Gastrocnemius medialis (tissue), 4 donors: ENCODE data around the gene UPF3A. TPM values are rescaled to one million over a fixed set of nuclear protein-coding genes. Genes with fewer than 3 reads are reported as not detected.

Source experiments
- ATAC-seq, 2 donors: fragments of 150-250 bp; one replicate each; pipeline ENCODE4 v1.9.1; 2016
- DNase-seq, 2 donors: peaks; one replicate each; pipeline ENCODE4 v3.0.0-alpha.2; 2019
- H3K27ac ChIP-seq, 4 donors: fragments of 200-600 bp; sonication (generic); 1 replicate in 1 of 4; 2 replicates in 3 of 4; pipeline ENCODE4 v1.5.1; 2016 to 2018; ENCODE audit warnings: mild to moderate bottlenecking in 2 of 4, moderate library complexity in 1 of 4
- H3K27me3 ChIP-seq, 3 donors: fragments of 200-600 bp; sonication (generic) in 2 of 3; 1 replicate in 1 of 3; 2 replicates in 2 of 3; pipeline versions ENCODE4 v1.5.1 to v1.6.0; 2016 to 2019; ENCODE audit warnings: mild to moderate bottlenecking in 1 of 3, moderate library complexity in 1 of 3
- H3K36me3 ChIP-seq, 2 donors: fragments of 200-600 bp; sonication (generic) in 1 of 2; one replicate each; pipeline ENCODE4 v1.5.1; 2017 to 2018
- H3K4me1 ChIP-seq, 2 donors: fragments of 200-600 bp; sonication (generic) in 1 of 2; one replicate each; pipeline ENCODE4 v1.5.1; 2016 to 2017; ENCODE audit warnings: mild to moderate bottlenecking in 2 of 2
- H3K4me3 ChIP-seq, 4 donors: fragments of 200-600 bp; sonication (generic) in 3 of 4; 1 replicate in 1 of 4; 2 replicates in 3 of 4; pipeline ENCODE4 v1.5.1; 2016 to 2019; ENCODE audit warnings: mild to moderate bottlenecking in 2 of 4
- H3K9me3 ChIP-seq, 3 donors: fragments of 200-600 bp; sonication (generic) in 2 of 3; 1 replicate in 1 of 3; 2 replicates in 2 of 3; pipeline ENCODE4 v1.5.1; 2016 to 2019
- POLR2A ChIP-seq, 2 donors: fragments of 450-650 bp; IDR thresholded peaks; one replicate each; pipeline ENCODE4 v1.6.1; 2017; ENCODE audit warnings: antibody characterized with exemption in 2 of 2, mild to moderate bottlenecking in 2 of 2, moderate library complexity in 2 of 2
- in situ Hi-C, 4 donors: fragments of 200-750 bp; cut with MboI; loops; one replicate each; pipeline versions ENCODE4 v1.15.0 to v1.8.0; 2017; ENCODE audit warnings: low sequenced_read_pairs in 4 of 4
- intact Hi-C: fragments of 100-400 bp; cut with DNase I; formaldehyde crosslinking; loops from one replicate; pipeline ENCODE4 v1.15.1; 2023; ENCODE audit warnings: low total_unique reads
- total RNA-seq, 4 donors: library from RNA; depleted of rRNA; stranded (reverse); fragments of >200 nt; gene quantifications; one replicate each; pipeline versions ENCODE4 v1.1.0 to v1.2.3, GENCODE V29; 2016
- TF ChIP-seq, protein P1 (sequence below), 5 experiments: fragments of 450-650 bp in 3 of 5; fragments of 200-600 bp in 2 of 5; sonication (generic) in 2 of 5; IDR thresholded peaks in 4 of 5; conservative IDR thresholded peaks in 1 of 5; 1 replicate in 4 of 5; 2 replicates in 1 of 5; pipeline ENCODE4 v1.5.1; 2016 to 2019; ENCODE audit warnings: antibody characterized with exemption in 5 of 5, mild to moderate bottlenecking in 3 of 5, moderate library complexity in 3 of 5

UPF3A gene
- total RNA-seq, 4 donors from 2014 or later = 9.1 to 43.9 (median 24.0) TPM

DNA sequence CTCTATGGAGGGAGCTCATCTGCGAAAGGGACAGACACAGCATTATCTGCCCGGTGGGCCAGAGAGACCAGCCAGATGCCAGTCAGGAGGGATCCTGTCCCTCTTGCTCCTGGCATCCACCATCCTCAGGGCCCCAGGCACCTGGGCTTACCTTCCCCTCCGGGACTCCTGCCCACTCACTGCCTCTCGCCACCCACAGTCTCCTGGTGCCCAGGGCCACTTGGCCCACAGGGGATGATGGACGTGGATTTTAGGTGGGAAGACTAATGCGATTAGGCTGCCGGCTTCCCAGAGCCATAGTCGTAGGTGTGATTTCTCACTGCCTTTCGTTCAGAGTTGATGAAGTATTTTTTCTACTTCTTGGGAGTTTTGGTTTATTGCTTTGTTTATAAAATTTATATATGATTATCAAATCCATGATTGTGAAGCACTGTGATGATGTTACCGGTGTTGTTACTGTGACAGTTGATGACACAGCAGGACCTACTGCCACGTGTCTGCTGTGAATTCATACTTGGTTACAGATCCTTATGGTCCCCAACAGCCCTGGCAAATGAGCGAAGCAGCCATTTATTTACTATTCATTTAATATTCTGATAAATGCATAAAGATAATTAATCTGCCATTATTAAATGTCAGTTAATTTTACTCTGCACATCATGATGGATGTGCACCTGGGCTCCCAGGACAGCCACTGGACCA, 18.4 kb downstream of the UPF3A start:
- no peaks in the 10 kb centered on the region for H3K27me3 ChIP-seq
- intact Hi-C loops = no loop called here
- DNase-seq (no peak), ATAC-seq (no peak)
- no peaks in the 10 kb centered on the region for H3K9me3 ChIP-seq
- H3K4me1 ChIP-seq = no peaks in the 10 kb centered on the region
- in situ Hi-C loops = no loop called here
- H3K4me3 ChIP-seq = no peak overlapping the region
- H3K27ac ChIP-seq = no peak overlapping the region
- TF ChIP-seq, protein P1, sequence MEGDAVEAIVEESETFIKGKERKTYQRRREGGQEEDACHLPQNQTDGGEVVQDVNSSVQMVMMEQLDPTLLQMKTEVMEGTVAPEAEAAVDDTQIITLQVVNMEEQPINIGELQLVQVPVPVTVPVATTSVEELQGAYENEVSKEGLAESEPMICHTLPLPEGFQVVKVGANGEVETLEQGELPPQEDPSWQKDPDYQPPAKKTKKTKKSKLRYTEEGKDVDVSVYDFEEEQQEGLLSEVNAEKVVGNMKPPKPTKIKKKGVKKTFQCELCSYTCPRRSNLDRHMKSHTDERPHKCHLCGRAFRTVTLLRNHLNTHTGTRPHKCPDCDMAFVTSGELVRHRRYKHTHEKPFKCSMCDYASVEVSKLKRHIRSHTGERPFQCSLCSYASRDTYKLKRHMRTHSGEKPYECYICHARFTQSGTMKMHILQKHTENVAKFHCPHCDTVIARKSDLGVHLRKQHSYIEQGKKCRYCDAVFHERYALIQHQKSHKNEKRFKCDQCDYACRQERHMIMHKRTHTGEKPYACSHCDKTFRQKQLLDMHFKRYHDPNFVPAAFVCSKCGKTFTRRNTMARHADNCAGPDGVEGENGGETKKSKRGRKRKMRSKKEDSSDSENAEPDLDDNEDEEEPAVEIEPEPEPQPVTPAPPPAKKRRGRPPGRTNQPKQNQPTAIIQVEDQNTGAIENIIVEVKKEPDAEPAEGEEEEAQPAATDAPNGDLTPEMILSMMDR (IDR thresholded peaks at IDR 0.05 in 4 of 5, conservative IDR thresholded peaks at IDR 0.05 in 1 of 5) = no peak
- TF ChIP-seq POLR2A (IDR thresholded peaks at IDR 0.05) = no peak
- peaks cover 0 to 54% of the 10 kb centered on the region in 2 donors for H3K36me3 ChIP-seq

DNA sequence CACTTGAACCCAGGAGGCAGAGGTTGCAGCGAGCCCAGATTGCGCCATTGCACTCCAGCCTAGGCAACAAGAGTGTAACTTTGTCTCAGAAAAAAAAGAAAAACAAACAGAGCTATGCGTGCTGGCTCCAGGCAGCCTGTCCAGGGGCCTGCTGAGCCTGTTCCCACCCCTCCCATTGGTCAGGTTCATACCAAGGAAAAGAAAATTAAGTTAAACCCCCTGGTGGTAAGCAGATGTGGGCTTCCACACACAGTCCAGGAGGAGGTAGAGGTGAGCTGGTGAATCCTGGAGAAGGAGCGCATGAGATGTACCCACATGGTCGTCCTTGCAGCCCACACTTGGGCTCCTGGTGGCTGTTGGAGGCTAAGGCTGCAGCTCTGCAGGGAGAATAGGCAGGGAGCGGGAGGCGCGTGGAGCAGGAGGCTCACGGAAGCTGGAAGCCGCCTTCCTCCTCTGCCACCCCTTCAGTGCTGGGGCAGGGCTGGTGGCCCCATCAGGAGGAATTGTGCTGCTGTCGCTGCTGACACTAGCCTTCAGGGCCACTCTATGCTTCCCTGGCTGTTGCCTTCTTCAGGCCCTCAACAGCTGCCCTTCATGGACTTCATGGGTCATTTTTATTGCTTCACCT, 22.4 kb downstream of the UPF3A start:
- in situ Hi-C loops = no loop called here
- H3K36me3 ChIP-seq = peaks cover 0 to 59% of the 10 kb centered on the region in 2 donors
- H3K27me3 ChIP-seq = no peaks in the 10 kb centered on the region
- intact Hi-C loops = no loop called here
- no peak overlapping the region for H3K27ac ChIP-seq
- TF ChIP-seq POLR2A (IDR thresholded peaks at IDR 0.05) = no peak
- TF ChIP-seq, protein P1 (IDR thresholded peaks at IDR 0.05 in 4 of 5, conservative IDR thresholded peaks at IDR 0.05 in 1 of 5) = no peak
- H3K4me1 ChIP-seq = no peaks in the 10 kb centered on the region
- no peaks in the 10 kb centered on the region for H3K9me3 ChIP-seq
- DNase-seq (no peak), ATAC-seq (no peak)
- H3K4me3 ChIP-seq = no peak overlapping the region

DNA sequence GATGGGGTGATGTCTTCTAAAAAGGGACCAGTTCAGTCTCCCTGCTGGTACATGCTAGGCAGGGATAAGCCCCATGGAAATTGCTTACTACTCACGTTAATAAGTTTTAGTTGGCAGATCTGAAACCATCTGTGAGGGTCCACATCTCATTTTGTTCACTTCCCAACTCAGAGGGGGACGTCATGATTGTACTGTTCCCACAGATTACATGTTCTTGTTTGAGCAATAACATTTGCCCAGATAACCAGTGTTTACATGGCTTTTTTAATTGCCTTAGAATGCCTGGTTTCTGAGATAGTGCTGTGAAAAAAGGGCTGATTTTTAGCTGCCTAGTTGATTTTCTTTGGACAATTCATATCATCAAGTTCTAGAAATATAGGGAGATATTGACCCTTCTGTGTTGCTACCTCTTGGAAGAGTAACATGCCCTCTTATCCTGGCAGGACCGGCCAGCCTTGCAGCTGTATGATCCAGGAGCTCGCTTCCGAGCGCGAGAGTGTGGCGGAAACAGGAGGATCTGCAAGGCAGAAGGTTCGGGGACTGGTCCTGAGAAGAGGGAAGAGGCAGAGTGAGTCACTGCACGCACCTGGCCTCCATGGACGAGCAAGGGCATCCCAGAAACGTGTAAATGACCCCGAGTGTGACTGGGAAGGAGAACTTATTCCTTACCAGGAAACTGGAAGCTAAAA, 23.1 kb downstream of the UPF3A start:
- TF ChIP-seq, protein P1 (IDR thresholded peaks at IDR 0.05 in 4 of 5, conservative IDR thresholded peaks at IDR 0.05 in 1 of 5) = no peak
- no peak for TF ChIP-seq POLR2A (IDR thresholded peaks at IDR 0.05)
- ATAC-seq (no peak), DNase-seq (no peak)
- intact Hi-C loops = no loop called here
- Histone ChIP-seq H3K4me3 (no peak overlapping the region), H3K9me3 (no peaks in the 10 kb centered on the region), H3K36me3 (peaks cover 0 to 52% of the 10 kb centered on the region in 2 donors), H3K27me3 (no peaks in the 10 kb centered on the region), H3K4me1 (no peaks in the 10 kb centered on the region), H3K27ac (no peak overlapping the region)
- in situ Hi-C loops = no loop called here

GRCh38 chr13:114309086-114309485, 27.7 kb downstream of the UPF3A start:
- peaks cover 0 to 22% of the 10 kb centered on the region in 2 donors for H3K36me3 ChIP-seq
- peaks cover 4 to 8% of the 10 kb centered on the region in 2 donors for H3K4me1 ChIP-seq
- intact Hi-C loops = no loop called here
- H3K27ac ChIP-seq = no peak overlapping the region
- DNase-seq (no peak), ATAC-seq (no peak)
- in situ Hi-C loops = no loop called here
- H3K4me3 ChIP-seq = no peak overlapping the region
- no peaks in the 10 kb centered on the region for H3K9me3 ChIP-seq
- no peak for TF ChIP-seq POLR2A (IDR thresholded peaks at IDR 0.05)
- TF ChIP-seq, protein P1 (IDR thresholded peaks at IDR 0.05 in 4 of 5, conservative IDR thresholded peaks at IDR 0.05 in 1 of 5) = no peak
- no peaks in the 10 kb centered on the region for H3K27me3 ChIP-seq
